Bronchial epithelial cell (primary cell): Measurements from ENCODE around the gene B4GALNT1. TPM values are rescaled to one million over a fixed set of nuclear protein-coding genes. Genes with fewer than 3 reads are reported as not detected.
A peak's percentile ranks its signal among the peaks of the same experiment; 100 is the strongest.

Source experiments
- DNase-seq: peaks from one replicate; pipeline ENCODE4 v3.0.0-alpha.2; 2010; ENCODE audit warnings: low read depth
- FAIRE-seq: peaks from 2 replicates; lab custom pipeline; 2011; peaks lifted over from hg19 to GRCh38; lab: Jason Lieb, UNC
- H3K27me3 ChIP-seq: 2 replicates; pipeline ENCODE4 v1.5.1; 2011; ENCODE audit warnings: low read length; ENCODE audit not compliant: control insufficient read depth, insufficient read depth
- H3K36me3 ChIP-seq: 2 replicates; pipeline ENCODE4 v1.5.1; 2011; ENCODE audit warnings: low read length; ENCODE audit not compliant: control insufficient read depth, insufficient read depth
- H3K4me3 ChIP-seq: 2 replicates; pipeline ENCODE4 v1.5.1; 2011; ENCODE audit warnings: mild to moderate bottlenecking, low read depth, low read length, control low read depth
- CTCF ChIP-seq: IDR thresholded peaks from 2 replicates; pipeline ENCODE4 v1.5.1; 2011; ENCODE audit warnings: mild to moderate bottlenecking, moderate library complexity, low read length, control low read depth, inconsistent platforms; ENCODE audit not compliant: insufficient read depth, severe bottlenecking
- total RNA-seq: library from RNA; depleted of rRNA; stranded (reverse); fragments of >200 nt; gene quantifications from 2 replicates; pipeline ENCODE4 v1.2.1, GENCODE V29; 2014

Gene B4GALNT1
- total RNA-seq, 1 donor from 2014 or later: not detected

DNA sequence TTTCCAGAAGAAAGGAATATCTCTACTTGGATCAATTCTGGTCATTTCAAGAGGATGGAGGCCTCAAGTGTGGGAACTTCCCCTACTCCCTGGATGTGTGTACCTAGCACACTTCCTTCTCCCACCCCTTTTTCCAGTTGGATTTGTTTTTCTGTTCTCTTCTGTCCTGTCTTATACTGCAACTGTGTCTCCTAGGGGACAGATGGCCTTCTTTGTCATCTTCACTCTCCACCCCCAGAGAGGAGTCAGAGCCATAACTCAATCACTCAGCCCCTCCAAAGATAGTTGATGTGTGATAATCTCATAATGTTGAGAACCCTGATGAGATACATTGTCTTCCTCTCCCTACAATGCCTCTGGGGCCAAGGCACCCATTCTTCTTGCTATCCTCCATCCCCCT, 30.5 kb downstream of the B4GALNT1 start:
- Histone ChIP-seq H3K27me3 (no peaks in the 10 kb centered on the region), H3K4me3 (no peak overlapping the region), H3K36me3 (peaks cover 3% of the 10 kb centered on the region)
- FAIRE-seq (peak; percentile 50), DNase-seq (no peak)
- no peak for TF ChIP-seq CTCF

DNA sequence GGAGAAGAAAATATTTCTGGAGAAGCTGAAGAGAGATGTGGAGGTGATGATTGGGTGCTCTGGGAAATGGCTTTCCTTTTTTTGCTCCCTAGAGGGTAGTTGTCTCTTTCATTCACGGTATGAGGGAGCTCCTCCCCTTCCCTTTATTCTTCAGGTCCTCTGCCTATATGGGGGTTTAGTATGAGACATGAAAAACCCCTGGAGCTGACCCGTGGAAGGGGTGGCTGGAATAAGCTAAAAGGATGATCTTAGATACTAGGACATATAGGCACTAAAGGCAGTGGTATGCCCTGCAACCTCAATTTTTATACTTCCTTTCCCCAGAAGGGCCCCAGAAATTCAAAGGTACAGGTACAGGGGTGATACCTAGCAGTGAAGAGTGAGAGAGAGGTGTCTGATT, 32.6 kb downstream of the B4GALNT1 start:
- no peak for TF ChIP-seq CTCF
- no peak for DNase-seq
- no peak for FAIRE-seq
- Histone ChIP-seq H3K27me3 (no peaks in the 10 kb centered on the region), H3K36me3 (peaks cover 6% of the 10 kb centered on the region), H3K4me3 (no peak overlapping the region)

GRCh38 chr12:57593187-57593586, 39.8 kb downstream of the B4GALNT1 start:
- FAIRE-seq (no peak), DNase-seq (no peak)
- H3K36me3 ChIP-seq: peaks cover 11% of the 10 kb centered on the region
- H3K4me3 ChIP-seq: no peak overlapping the region
- no peaks in the 10 kb centered on the region for H3K27me3 ChIP-seq
- no peak for TF ChIP-seq CTCF

- no peak for TF ChIP-seq CTCF
- DNase-seq: peak; percentile 82
- FAIRE-seq: no peak
- H3K4me3 ChIP-seq: no peak overlapping the region
- H3K36me3 ChIP-seq: peaks cover 7% of the 10 kb centered on the region
- H3K27me3 ChIP-seq: no peaks in the 10 kb centered on the region
These were observed 40.3 kb downstream of the B4GALNT1 start for GRCh38 chr12:57592551-57593165.

DNA sequence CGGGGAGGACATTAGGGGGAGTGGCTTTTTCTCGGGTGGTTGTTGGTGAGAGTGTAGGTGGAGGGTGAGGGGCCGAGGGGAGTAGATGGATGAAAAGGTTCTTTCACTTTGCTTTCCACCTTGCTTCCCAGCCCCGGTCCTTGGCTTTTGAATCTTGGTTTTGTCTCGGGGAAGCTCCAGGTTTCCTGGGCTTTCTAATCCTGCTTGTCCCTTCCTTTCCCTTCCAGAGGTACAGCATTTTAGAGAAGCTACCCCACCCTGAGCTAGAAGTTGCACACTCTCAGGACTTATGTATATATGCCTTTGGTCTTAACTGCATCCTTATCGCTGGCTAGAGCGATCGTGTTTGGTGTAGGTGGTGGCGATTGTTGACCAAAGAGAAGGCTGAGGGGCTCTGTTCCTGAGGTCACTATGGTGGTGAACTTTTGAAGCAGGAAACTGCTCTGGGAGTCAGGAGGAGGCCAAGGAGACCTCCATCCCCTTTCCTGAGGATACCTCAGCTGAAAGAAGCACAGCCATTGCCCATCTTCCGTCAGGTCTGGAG, 41.1 kb downstream of the B4GALNT1 start:
- DNase-seq (no peak), FAIRE-seq (no peak)
- Histone ChIP-seq H3K27me3 (no peaks in the 10 kb centered on the region), H3K4me3 (peak overlapping the region; percentile 96), H3K36me3 (peaks cover 7% of the 10 kb centered on the region)
- no peak for TF ChIP-seq CTCF
